GM12865 (cell line): ENCODE results near the gene NNMT.

Experiments used
- DNase-seq: peaks from one replicate; pipeline ENCODE4 v3.0.0; 2010; ENCODE audit warnings: low read depth
- H3K4me3 ChIP-seq: 2 replicates; pipeline ENCODE4 v1.5.1; 2011; ENCODE audit warnings: mild to moderate bottlenecking, low read depth, low read length, control low read depth
- CTCF ChIP-seq: IDR thresholded peaks from 2 replicates; pipeline ENCODE4 v1.5.1; 2011; ENCODE audit warnings: low read length, control low read depth, low read depth, inconsistent platforms; ENCODE audit not compliant: insufficient read depth; ENCODE audit errors: missing control alignments

NNMT gene

GRCh38 chr11:114297806-114298709 lies 1.9 kb downstream of the NNMT start:
- H3K4me3 ChIP-seq: no peak overlapping the region
- no peak for TF ChIP-seq CTCF
- DNase-seq: no peak

GRCh38 chr11:114298710-114299109 lies 2.5 kb downstream of the NNMT start:
- H3K4me3 ChIP-seq: no peak overlapping the region
- no peak for DNase-seq
- no peak for TF ChIP-seq CTCF

GRCh38 chr11:114301088-114301487 lies 4.9 kb downstream of the NNMT start:
- TF ChIP-seq CTCF: no peak
- no peak for DNase-seq
- no peak overlapping the region for H3K4me3 ChIP-seq

DNA sequence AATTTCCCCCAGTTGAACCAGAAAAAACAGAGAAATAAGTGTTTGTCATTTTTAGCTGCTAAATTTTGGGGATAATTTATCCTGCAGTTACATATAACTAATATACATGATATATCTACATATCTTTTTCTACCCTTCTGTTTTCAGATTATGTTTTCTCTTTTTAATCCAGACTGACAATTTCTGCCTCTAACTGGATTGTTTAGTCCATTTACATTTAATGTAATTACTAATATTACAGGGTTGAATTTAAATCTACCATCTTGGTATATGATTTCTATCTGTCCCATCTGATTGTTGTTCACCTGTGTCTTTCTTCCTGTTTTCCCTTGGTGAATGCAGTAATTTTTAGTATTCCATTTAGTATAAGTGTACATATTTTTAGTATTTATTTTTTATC lies 5.7 kb downstream of the NNMT start:
- no peak for DNase-seq
- no peak overlapping the region for H3K4me3 ChIP-seq
- TF ChIP-seq CTCF: no peak

DNA sequence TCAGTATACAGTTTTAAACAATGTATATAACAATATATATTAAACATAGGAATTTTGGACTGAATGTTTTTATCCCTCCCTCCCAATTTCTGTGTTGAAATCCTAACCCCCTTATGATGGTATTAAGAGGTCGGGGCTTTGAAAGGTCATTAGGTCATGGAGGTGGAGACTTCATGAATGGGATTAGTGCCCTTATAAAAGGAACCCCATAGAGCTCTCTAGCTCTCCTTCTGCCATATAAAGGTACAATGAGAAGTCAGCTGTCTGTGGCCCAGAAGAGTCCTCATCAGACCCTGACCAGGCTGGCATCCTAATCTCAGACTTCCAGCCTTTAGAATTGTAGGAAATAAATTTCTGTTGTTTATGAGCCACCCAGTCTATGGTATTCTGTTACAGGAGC lies 6.5 kb downstream of the NNMT start:
- no peak for DNase-seq
- H3K4me3 ChIP-seq: no peak overlapping the region
- no peak for TF ChIP-seq CTCF

- TF ChIP-seq CTCF: no peak
- no peak overlapping the region for H3K4me3 ChIP-seq
- no peak for DNase-seq
Measured at GRCh38 chr11:114304065-114304464, 7.9 kb downstream of the NNMT start.

GRCh38 chr11:114304969-114305368 lies 8.8 kb downstream of the NNMT start:
- no peak for TF ChIP-seq CTCF
- no peak overlapping the region for H3K4me3 ChIP-seq

More at GRCh38 chr11:114304969-114305368, 8.8 kb downstream of the NNMT start:
- no peak for DNase-seq
